ENCODE measurements around the gene MATN3. TPM values are rescaled to one million over a fixed set of nuclear protein-coding genes. Genes with fewer than 3 reads are reported as not detected.

The MATN3 gene
- polyA plus RNA-seq, 1 of the 3 experiments (the other 2 are of a cell fraction), result 5.9 TPM

GRCh38 chr2:19989667-19990415 is 22.6 kb downstream of the MATN3 start, which contains the start of gene WDR35:
Gene WDR35, minus strand, starts transcription at chr2:19990105. Its CDS starts 90 bp downstream, at chr2:19990015.
- Histone ChIP-seq H3K79me2 (ENCODE audit: insufficient read depth) (peaks cover 36% of the 10 kb centered on the region; the same call in 1 of the 2 replicates), H2AFZ (ENCODE audit: low read depth) (peak within 1 kb of the TSS; percentile 99), H3K4me1 (ENCODE audit: control insufficient read depth in 1 of 2, insufficient read depth in 2 of 2, low read depth in 1 of 2, low read length in 1 of 2) (peaks cover 14 to 27% of the 10 kb centered on the region in 2 experiments; a peak in 3 of 4 replicates), H3K9me2 (no peaks in the 10 kb centered on the region), H3K27ac (ENCODE audit: low read depth in 2 of 2, low read length in 1 of 2) (peak within 1 kb of the TSS; percentile 79 to 95), H3K9ac (peak within 1 kb of the TSS; percentile 81), H3K4me2 (peak within 1 kb of the TSS; percentile 89), H3K9me3 (no peaks in the 10 kb centered on the region), H4K20me1 (ENCODE audit: insufficient read depth) (no peaks in the 10 kb centered on the region), H3K36me3 (replicated peaks in 1 of 2; ENCODE audit: control insufficient read depth in 1 of 2, insufficient read depth in 2 of 2, low read length in 1 of 2) (peaks cover 8 to 23% of the 10 kb centered on the region in 2 experiments), H3K27me3 (ENCODE audit: insufficient read depth) (no peaks in the 10 kb centered on the region), H3K4me3 (ENCODE audit: low read depth in 2 of 2, low read length in 1 of 2) (peak within 1 kb of the TSS; percentile 84 to 100), H3F3A (replicated peaks; ENCODE audit: insufficient read depth) (peaks cover 8% of the 10 kb centered on the region)
- DNase-seq, result peak; percentile 100
- ChIA-PET CTCF (interaction anchor here (1.0 to 3.2 kb wide), 9 partner anchors 10 to 336 kb away, joined by 3 to 23 read pairs (median 4); no protein-coding TSS in a partner anchor), POLR2A (interaction anchor here (0.6 to 2.4 kb wide), 11 partner anchors 10 to 121 kb away, joined by 3 to 9 read pairs (median 3); partner anchors contain the start of gene LAPTM4A)
- under 1% methylated on average over 59 of the region's 70 CpGs for WGBS (ENCODE audit: low lambda C conversion rate)
- TF ChIP-seq MXI1 (IDR thresholded peaks at IDR 0.05; ENCODE audit: low read depth, low read length) (peak; percentile 98), NFIC (IDR thresholded peaks at IDR 0.05; ENCODE audit: borderline replicate concordance) (no peak), RFX5 (IDR thresholded peaks at IDR 0.05; ENCODE audit: low read length) (peak; percentile 79), TCF12 (IDR thresholded peaks at IDR 0.05) (no peak), USF1 (IDR thresholded peaks at IDR 0.05; ENCODE audit: borderline replicate concordance, low read depth) (peak; percentile 71), MEF2A (IDR thresholded peaks at IDR 0.05; ENCODE audit: borderline replicate concordance, low read depth) (no peak), POLR2AphosphoS5 (IDR thresholded peaks at IDR 0.05; ENCODE audit: low read depth, low read length) (peak; percentile 98), YY1 (IDR thresholded peaks at IDR 0.05; ENCODE audit: low read depth) (peak; percentile 69), GATA2 (CRISPR knock-in tag; IDR thresholded peaks at IDR 0.05) (no peak), TAF1 (IDR thresholded peaks at IDR 0.05; ENCODE audit: borderline replicate concordance, low read depth, low read length) (peak; percentile 79), PBX3 (IDR thresholded peaks at IDR 0.05) (no peak), MAX (IDR thresholded peaks at IDR 0.05; ENCODE audit: low read depth) (peak; percentile 96), REST (IDR thresholded peaks at IDR 0.05; ENCODE audit: low read depth, low read length) (peak; percentile 76), ELF1 (IDR thresholded peaks at IDR 0.05) (peak; percentile 66), FOXM1 (IDR thresholded peaks at IDR 0.05; ENCODE audit: low read depth) (no peak), USF2 (IDR thresholded peaks at IDR 0.05; ENCODE audit: borderline replicate concordance, low read depth, low read length) (no peak), SMC3 (IDR thresholded peaks at IDR 0.05; ENCODE audit: low read depth, low read length) (no peak), SIN3A (IDR thresholded peaks at IDR 0.05; ENCODE audit: borderline replicate concordance, low read depth, low read length) (peak; percentile 90), RCOR1 (IDR thresholded peaks at IDR 0.05; ENCODE audit: low read length) (peak; percentile 23; the same call in 1 of the 2 replicates), CTCF (IDR thresholded peaks at IDR 0.05) (no peak), NRF1 (IDR thresholded peaks at IDR 0.05; ENCODE audit: low read depth, low read length) (peak; percentile 65; the same call in 1 of the 2 replicates), FOSL2 (IDR thresholded peaks at IDR 0.05; ENCODE audit: borderline replicate concordance, low read depth) (no peak), CHD2 (IDR thresholded peaks at IDR 0.05; ENCODE audit: low read length, partially characterized antibody) (peak; percentile 77), EP300 (IDR thresholded peaks at IDR 0.05; ENCODE audit: borderline replicate concordance in 1 of 2, low read depth in 1 of 2, low read length in 1 of 2) (no peak), EZH2phosphoT487 (IDR thresholded peaks at IDR 0.05; ENCODE audit: borderline replicate concordance, low read depth) (no peak)

Data from SK-N-SH (cell line).